GM12878 (cell line): ENCODE results near the gene SCCPDH. TPM values are rescaled to one million over a fixed set of nuclear protein-coding genes. Genes with fewer than 3 reads are reported as not detected.

Source experiments
- ATAC-seq: fragments of 200-7000 bp; cut with Tn5 transposase; 3 replicates; pipeline ENCODE4 v1.9.1; 2020; ENCODE audit warnings: mild to moderate bottlenecking, moderate library complexity
- BruUV-seq: library from RNA; stranded (reverse); fragments of 400-500 nt; replicated peaks from 2 replicates; lab custom pipeline; 2021; lab: Mats Ljungman, UMichigan
- CTCF ChIA-PET: fragments of 300-600 bp; sonication (Branson Sonifier 250); formaldehyde crosslinking; extraction: SDS; loops from one replicate; lab custom pipeline; 2021; ENCODE audit warnings: inconsistent platforms; lab: Yijun Ruan, JAX
- POLR2A ChIA-PET: fragments of 350-600 bp; formaldehyde crosslinking; extraction: SDS; loops from one replicate; lab custom pipeline; 2021; ENCODE audit warnings: inconsistent platforms; lab: Charles Lee
- RAD21 ChIA-PET: fragments of 300-600 bp; sonication (Branson Sonifier 250); formaldehyde crosslinking; loops from one replicate; lab custom pipeline; 2023; ENCODE audit warnings: antibody characterized with exemption; ENCODE audit not compliant: unreplicated experiment; lab: Charles Lee
- SMC1A ChIA-PET: fragments of 300-600 bp; sonication (Branson Sonifier 250); formaldehyde crosslinking; loops from one replicate; lab custom pipeline; 2023; ENCODE audit not compliant: unreplicated experiment, uncharacterized antibody; lab: Charles Lee
- DNase-seq: peaks from one replicate; pipeline ENCODE4 v3.0.0-alpha.2; 2011; ENCODE audit warnings: low read depth, low spot score
- FAIRE-seq: peaks from 3 replicates; lab custom pipeline; 2011; peaks lifted over from hg19 to GRCh38; lab: Jason Lieb, UNC
- H2AFZ ChIP-seq: 2 replicates; pipeline ENCODE4 v1.6.0; 2011; ENCODE audit warnings: low read depth, low read length, control low read depth; ENCODE audit not compliant: control insufficient read depth
- H3K27ac ChIP-seq: 2 replicates; pipeline ENCODE4 v1.5.1; 2011; ENCODE audit warnings: control low read depth; ENCODE audit not compliant: control insufficient read depth, insufficient read depth
- H3K27me3 ChIP-seq, 2 experiments: replicated peaks in 1 of 2; 2 replicates each; pipeline versions ENCODE4 v1.6.0 to v1.6.1; 2011; ENCODE audit warnings: low read length in 1 of 2; ENCODE audit not compliant: control insufficient read depth in 2 of 2, insufficient read depth in 2 of 2
- H3K36me3 ChIP-seq, 2 experiments: 2 replicates each; pipeline ENCODE4 v1.5.1; 2011; ENCODE audit warnings: low read length in 1 of 2; ENCODE audit not compliant: control insufficient read depth in 2 of 2, insufficient read depth in 2 of 2
- H3K4me1 ChIP-seq: 2 replicates; pipeline ENCODE4 v1.6.1; 2011; ENCODE audit warnings: mild to moderate bottlenecking, low read length, moderate library complexity, mixed read lengths; ENCODE audit not compliant: control insufficient read depth, insufficient read depth
- H3K4me2 ChIP-seq: 2 replicates; pipeline ENCODE4 v1.6.0; 2011; ENCODE audit warnings: control low read depth; ENCODE audit not compliant: control insufficient read depth, insufficient read depth
- H3K4me3 ChIP-seq: fragments of 200-600 bp; sonication (generic); 2 replicates; pipeline ENCODE4 v1.5.1; 2016
- H3K79me2 ChIP-seq: 2 replicates; pipeline ENCODE4 v1.6.0; 2011; ENCODE audit warnings: low read length; ENCODE audit not compliant: control insufficient read depth, insufficient read depth
- H3K9ac ChIP-seq: 2 replicates; pipeline ENCODE4 v1.8.0; 2011; ENCODE audit warnings: low read length, control low read depth, mixed read lengths; ENCODE audit not compliant: control insufficient read depth, insufficient read depth
- H3K9me3 ChIP-seq: replicated peaks from 3 replicates; pipeline ENCODE4 v1.5.1; 2011; ENCODE audit warnings: mild to moderate bottlenecking, low read length; ENCODE audit not compliant: control insufficient read depth, insufficient read depth
- H4K20me1 ChIP-seq: 2 replicates; pipeline ENCODE4 v1.6.0; 2011; ENCODE audit not compliant: control insufficient read depth, insufficient read depth
- BCLAF1 ChIP-seq: fragments of 450-650 bp; IDR thresholded peaks from 2 replicates; pipeline ENCODE4 v1.6.1; 2017; ENCODE audit warnings: antibody characterized with exemption, mild to moderate bottlenecking, moderate library complexity
- CBX5 ChIP-seq: sonication (generic); IDR thresholded peaks from 2 replicates; pipeline ENCODE4 v1.6.1; 2016; ENCODE audit warnings: low read depth, moderate library complexity, mild to moderate bottlenecking, inconsistent platforms
- CTCF ChIP-seq, 3 experiments: IDR thresholded peaks in 2 of 3; conservative IDR thresholded peaks in 1 of 3; 2 replicates each; pipeline ENCODE4 v1.5.1; 2011; ENCODE audit warnings: low read depth in 3 of 3, low read length in 3 of 3, mild to moderate bottlenecking in 3 of 3, control low read depth in 2 of 3, moderate library complexity in 2 of 3, inconsistent platforms in 1 of 3, mixed read lengths in 1 of 3; ENCODE audit not compliant: control insufficient read depth in 2 of 3, insufficient read depth in 1 of 3; ENCODE audit errors: extremely low read depth in 1 of 3
- FOXM1 ChIP-seq: IDR thresholded peaks from 2 replicates; pipeline ENCODE4 v1.6.1; 2012; ENCODE audit warnings: low read depth, mild to moderate bottlenecking, inconsistent platforms, low read length, moderate library complexity
- MTA2 ChIP-seq: fragments of 450-650 bp; IDR thresholded peaks from 2 replicates; pipeline ENCODE4 v1.6.1; 2016; ENCODE audit warnings: low read depth, mild to moderate bottlenecking, moderate library complexity
- NFIC ChIP-seq: IDR thresholded peaks from 2 replicates; pipeline ENCODE4 v1.6.1; 2012; ENCODE audit warnings: low read depth, mild to moderate bottlenecking, inconsistent platforms, low read length, moderate library complexity
- NFYB ChIP-seq: IDR thresholded peaks from 2 replicates; pipeline ENCODE4 v1.6.1; 2011; ENCODE audit warnings: low read depth, mild to moderate bottlenecking, low read length, improper control_type of control experiment, moderate library complexity; ENCODE audit not compliant: insufficient read depth
- RAD21 ChIP-seq: IDR thresholded peaks from 2 replicates; pipeline ENCODE4 v1.6.1; 2011; ENCODE audit warnings: mild to moderate bottlenecking, low read depth, low read length, moderate library complexity; ENCODE audit not compliant: insufficient read depth
- RFX5 ChIP-seq: IDR thresholded peaks from 2 replicates; pipeline ENCODE4 v1.6.1; 2011; ENCODE audit warnings: low read depth, low read length, improper control_type of control experiment
- SUZ12 ChIP-seq: fragments of 200-600 bp; sonication (generic); IDR thresholded peaks from one replicate; pipeline ENCODE4 v1.6.1; 2018; ENCODE audit warnings: antibody characterized with exemption, mild to moderate bottlenecking; ENCODE audit not compliant: unreplicated experiment
- ZBTB33 ChIP-seq: fragments of 450-650 bp; IDR thresholded peaks from 2 replicates; pipeline ENCODE4 v1.6.1; 2017; ENCODE audit warnings: mild to moderate bottlenecking
- ZNF207 ChIP-seq: fragments of 450-650 bp; IDR thresholded peaks from 2 replicates; pipeline ENCODE4 v1.6.1; 2014; ENCODE audit warnings: antibody characterized with exemption, mild to moderate bottlenecking, borderline replicate concordance
- ZNF622 ChIP-seq: fragments of 450-650 bp; IDR thresholded peaks from 2 replicates; pipeline ENCODE4 v1.6.1; 2017; ENCODE audit warnings: mild to moderate bottlenecking, inconsistent platforms
- WGBS: methylation state at CpG from one replicate; pipeline ENCODE4 v1.1.6; 2016; ENCODE audit warnings: low lambda C conversion rate; ENCODE audit not compliant: insufficient replicate concordance, insufficient coverage; ENCODE audit errors: missing lambda C conversion rate; 5-methylcytosine and 5-hydroxymethylcytosine counted together
- in situ Hi-C: fragments of 300-500 bp; cut with MboI; formaldehyde crosslinking; loops from 9 replicates; pipeline ENCODE4 v1.14.3; 2018; ENCODE audit warnings: mixed read lengths
- intact Hi-C: fragments of 100-400 bp; cut with micrococcal nuclease; formaldehyde crosslinking; loops from one replicate; pipeline ENCODE4 v1.14.2; 2022; ENCODE audit not compliant: unreplicated experiment
- polyA plus RNA-seq, 11 experiments: library from polyadenylated mRNA; depleted of rRNA in 4 of 11; unstranded in 6 of 11; stranded (reverse) in 5 of 11; fragments of >200 nt; fragmentation: Nextera tagmentation in 4 of 11; fragmentation: Illumina TruSeq in 1 of 11; extraction: Ambion mirVana in 4 of 11; extraction: Trizol in 1 of 11; gene quantifications; 1 replicate in 1 of 11; 2 replicates in 10 of 11; pipeline versions ENCODE4 v1.2.1 to v1.2.3, GENCODE V29; 2011 to 2016; ENCODE audit warnings: inconsistent platforms in 2 of 11, missing spikeins in 2 of 11, low read depth in 1 of 11
- total RNA-seq, 4 experiments: library from RNA; depleted of rRNA in 3 of 4; stranded (reverse); fragments of >200 nt in 3 of 4; fragmentation: Illumina TruSeq in 1 of 4; extraction: Trizol in 1 of 4; gene quantifications; 2 replicates each; pipeline versions ENCODE4 v1.2.1 to v1.2.3, GENCODE V29; 2013 to 2021

SCCPDH gene
- total and polyA plus RNA-seq, 10 of the 15 experiments (the other 5 are each of a cell fraction or from before 2014, with no cell fraction given), result 5.4 to 44.8 (median 24.5) TPM

- ChIA-PET POLR2A (no interaction called here), SMC1A (no interaction called here), CTCF (no interaction called here), RAD21 (no interaction called here)
- FAIRE-seq, result no peak
- Histone ChIP-seq H3K27me3 (no peaks in the 10 kb centered on the region), H2AFZ (no peak overlapping the region), H3K27ac (no peak overlapping the region), H3K4me3 (no peak overlapping the region), H3K9ac (no peak overlapping the region), H4K20me1 (no peaks in the 10 kb centered on the region), H3K79me2 (no peaks in the 10 kb centered on the region), H3K9me3 (no peaks in the 10 kb centered on the region; the same call in 2 of the 3 replicates), H3K4me1 (no peaks in the 10 kb centered on the region), H3K4me2 (no peak overlapping the region), H3K36me3 (no peaks in the 10 kb centered on the region)
- WGBS, result 24% methylated on average over 3 of the region's 3 CpGs
- ATAC-seq, result no peak
- no peak for TF ChIP-seq FOXM1
- no peak for TF ChIP-seq ZNF622
- TF ChIP-seq RAD21, result no peak
- TF ChIP-seq SUZ12, result no peak
- no peak for TF ChIP-seq ZBTB33
- TF ChIP-seq NFIC, result no peak
- TF ChIP-seq CBX5, result no peak
- TF ChIP-seq BCLAF1, result no peak
- TF ChIP-seq MTA2, result no peak
- no peak for TF ChIP-seq ZNF207
- no peak for TF ChIP-seq NFYB
- TF ChIP-seq RFX5, result no peak
- no peak for TF ChIP-seq CTCF (IDR thresholded peaks at IDR 0.05 in 2 of 3, conservative IDR thresholded peaks at IDR 0.05 in 1 of 3; ENCODE audit: control insufficient read depth in 2 of 3, extremely low read depth in 1 of 3, insufficient read depth in 1 of 3, low read depth in 3 of 3, low read length in 3 of 3)
- no peak for DNase-seq
- intact Hi-C loops (no loop called here), in situ Hi-C loops (no loop called here)
- no TSS peak for BruUV-seq
These were observed 87.8 kb downstream of the SCCPDH start for GRCh38 chr1:246811985-246812384.
